ENCODE measurements around the gene FAM83F.
"Not testable (repeated sequence)": the region's sequence is repeated elsewhere in the genome, so short reads cannot be mapped to it uniquely, and the experiment has no call there.

FAM83F gene

GRCh38 chr22:39994566-39995392 is at the start of gene FAM83F:
TSS of gene FAM83F (plus strand) at chr22:39994954. CDS start at chr22:39995043, 89 bp downstream.
- no peak for DNase-seq (ENCODE audit: low spot score)

GRCh38 chr22:39946126-39946502 is 48.6 kb upstream of the FAM83F start:
- DNase-seq (ENCODE audit: low spot score), result no peak

- no peak for DNase-seq (ENCODE audit: low spot score)
Observed at GRCh38 chr22:39946503-39947219, 48.1 kb upstream of the FAM83F start.

- DNase-seq (ENCODE audit: low spot score), result no peak
Observed at GRCh38 chr22:39947220-39948216, 47.2 kb upstream of the FAM83F start.

- no peak for DNase-seq (ENCODE audit: low spot score)
Observed at GRCh38 chr22:39949964-39950737, 44.6 kb upstream of the FAM83F start.

- not testable (repeated sequence) for DNase-seq (ENCODE audit: low spot score)
Observed at GRCh38 chr22:39951603-39952293, 43.0 kb upstream of the FAM83F start.

- DNase-seq (ENCODE audit: low spot score), result no peak
Observed at GRCh38 chr22:39952347-39952746, 42.4 kb upstream of the FAM83F start.

- no peak for DNase-seq (ENCODE audit: low spot score)
Observed at GRCh38 chr22:39953101-39953500, 41.7 kb upstream of the FAM83F start.

GRCh38 chr22:39954584-39955055 is 40.1 kb upstream of the FAM83F start:
- DNase-seq (ENCODE audit: low spot score), result peak; percentile 36

GRCh38 chr22:39955675-39956074 is 39.1 kb upstream of the FAM83F start:
- no peak for DNase-seq (ENCODE audit: low spot score)

- no peak for DNase-seq (ENCODE audit: low spot score)
Observed at GRCh38 chr22:39956932-39957664, 37.7 kb upstream of the FAM83F start.

- DNase-seq (ENCODE audit: low spot score), result no peak
Observed at GRCh38 chr22:39958009-39958711, 36.6 kb upstream of the FAM83F start.

- DNase-seq (ENCODE audit: low spot score), result no peak
Observed at GRCh38 chr22:39958949-39959639, 35.7 kb upstream of the FAM83F start.

- DNase-seq (ENCODE audit: low spot score), result peak; percentile 68
Observed at GRCh38 chr22:39959640-39960447, 34.9 kb upstream of the FAM83F start, which contains the start of gene TMA7B. TSS of gene TMA7B (plus strand) at chr22:39960397. CDS start at chr22:39964375, 3,978 bp downstream.

- peak; percentile 43 for DNase-seq (ENCODE audit: low spot score)
Observed at GRCh38 chr22:39960791-39961746, 33.7 kb upstream of the FAM83F start.

GRCh38 chr22:39962071-39962470 is 32.7 kb upstream of the FAM83F start:
- DNase-seq (ENCODE audit: low spot score), result no peak
